A673 (cell line): ENCODE results near the gene CBX1. TPM values are rescaled to one million over a fixed set of nuclear protein-coding genes. Genes with fewer than 3 reads are reported as not detected.
A peak's percentile ranks its signal among the peaks of the same experiment; 100 is the strongest.

Experiments used
- BruUV-seq: library from RNA; stranded (reverse); fragments of 400-500 nt; replicated peaks from 2 replicates; lab custom pipeline; 2021; lab: Mats Ljungman, UMichigan
- CTCF ChIA-PET: fragments of 300-600 bp; sonication (Branson Sonifier 250); formaldehyde crosslinking; loops from one replicate; lab custom pipeline; 2022; ENCODE audit warnings: antibody characterized with exemption; lab: Charles Lee
- POLR2A ChIA-PET: fragments of 300-600 bp; sonication (Branson Sonifier 250); formaldehyde crosslinking; loops from one replicate; lab custom pipeline; 2022; ENCODE audit warnings: antibody characterized with exemption; ENCODE audit not compliant: low non-redundant PET; lab: Charles Lee
- DNase-seq: peaks from one replicate; pipeline ENCODE4 v3.0.0-alpha.2; 2015; ENCODE audit warnings: low spot score
- H3K27ac ChIP-seq: fragments of 200-600 bp; sonication (generic); 2 replicates; pipeline ENCODE4 v1.5.1; 2016; ENCODE audit warnings: mixed run types, low read depth, mild to moderate bottlenecking, mixed read lengths, antibody characterized with exemption, low read length; ENCODE audit not compliant: poor library complexity, severe bottlenecking
- H3K27me3 ChIP-seq: fragments of 200-600 bp; sonication (generic); replicated peaks from 2 replicates; pipeline ENCODE4 v1.6.1; 2017; ENCODE audit warnings: mixed run types, low read depth, mild to moderate bottlenecking, mixed read lengths, antibody characterized with exemption, low read length; ENCODE audit not compliant: insufficient read depth, poor library complexity
- H3K36me3 ChIP-seq: fragments of 200-600 bp; sonication (generic); 2 replicates; pipeline ENCODE4 v1.6.1; 2016; ENCODE audit warnings: mixed run types, mild to moderate bottlenecking, mixed read lengths, antibody characterized with exemption, low read length; ENCODE audit not compliant: insufficient read depth, poor library complexity, severe bottlenecking
- H3K4me1 ChIP-seq: fragments of 200-600 bp; sonication (generic); 2 replicates; pipeline ENCODE4 v1.6.1; 2017; ENCODE audit warnings: mixed run types, mild to moderate bottlenecking, mixed read lengths, antibody characterized with exemption, low read length; ENCODE audit not compliant: insufficient read depth, poor library complexity, severe bottlenecking
- H3K4me3 ChIP-seq: fragments of 200-600 bp; sonication (generic); 2 replicates; pipeline ENCODE4 v1.5.1; 2016; ENCODE audit warnings: low read depth, mixed run types, mild to moderate bottlenecking, mixed read lengths, low read length; ENCODE audit not compliant: poor library complexity, severe bottlenecking
- H3K9me3 ChIP-seq: fragments of 200-600 bp; sonication (generic); 2 replicates; pipeline ENCODE4 v1.6.1; 2016; ENCODE audit warnings: mixed run types, low read depth, mild to moderate bottlenecking, mixed read lengths, antibody characterized with exemption, low read length; ENCODE audit not compliant: poor library complexity, severe bottlenecking
- CTCF ChIP-seq: fragments of 300-800, 200-600 bp; sonication (generic); conservative IDR thresholded peaks from 2 replicates; pipeline ENCODE4 v1.5.1; 2017; ENCODE audit warnings: low read depth, mild to moderate bottlenecking, antibody characterized with exemption, low read length, moderate library complexity, mixed read lengths
- EZH2 ChIP-seq: fragments of 200-600 bp; sonication (generic); IDR thresholded peaks from 2 replicates; pipeline ENCODE4 v1.6.1; 2017; ENCODE audit warnings: borderline replicate concordance, low read depth, mild to moderate bottlenecking, mixed read lengths, antibody characterized with exemption, low read length; ENCODE audit not compliant: poor library complexity, severe bottlenecking
- intact Hi-C: fragments of 100-400 bp; cut with micrococcal nuclease; formaldehyde crosslinking; loops from one replicate; pipeline ENCODE4 v1.10.0; 2022; ENCODE audit not compliant: unreplicated experiment
- microRNA-seq: library from miRNA; unstranded; fragments of <30 nt; microRNA quantifications from one replicate; pipeline ENCODE4 v1.2.0, GENCODE V29; 2021
- total RNA-seq: library from RNA; stranded (reverse); gene quantifications from 2 replicates; pipeline ENCODE4 v1.2.3, GENCODE V29; 2021

Gene CBX1
- total RNA-seq, 1 experiment from 2014 or later, result 121 TPM

- peak overlapping the region; percentile 57 for H3K27ac ChIP-seq
Measured at GRCh38 chr17:48023400-48024148, 77.7 kb downstream of the CBX1 start.

GRCh38 chr17:48022901-48023300, 78.4 kb downstream of the CBX1 start:
- no TSS peak for BruUV-seq
- H3K27ac ChIP-seq, result peak overlapping the region; percentile 36
- TF ChIP-seq EZH2 (no peak), CTCF (no peak)
- ChIA-PET CTCF (interaction anchor here (1.5 kb wide), 1 partner anchor 44 kb away, joined by 4 read pairs; no protein-coding TSS in a partner anchor), POLR2A (no interaction called here)
- no peak for DNase-seq
- peak overlapping the region; percentile 46 for H3K4me3 ChIP-seq
- peaks cover 47% of the 10 kb centered on the region for H3K4me1 ChIP-seq
- intact Hi-C loops, result loop anchor here (10.0 kb wide), 1 partner anchor 352 kb away; no protein-coding TSS in a partner anchor
- no peaks in the 10 kb centered on the region for H3K9me3 ChIP-seq
- H3K36me3 ChIP-seq, result no peaks in the 10 kb centered on the region
- no peaks in the 10 kb centered on the region for H3K27me3 ChIP-seq

More at GRCh38 chr17:48023400-48024148, 77.7 kb downstream of the CBX1 start:
- Histone ChIP-seq H3K4me3 (peak overlapping the region; percentile 46), H3K9me3 (no peaks in the 10 kb centered on the region), H3K36me3 (no peaks in the 10 kb centered on the region), H3K4me1 (peaks cover 44% of the 10 kb centered on the region), H3K27me3 (no peaks in the 10 kb centered on the region)
- no TSS peak for BruUV-seq
- ChIA-PET CTCF (no interaction called here), POLR2A (no interaction called here)
- DNase-seq, result peak; percentile 93
- TF ChIP-seq CTCF, result peak; percentile 37; the same call in 1 of the 2 replicates
- TF ChIP-seq EZH2, result no peak
- intact Hi-C loops, result loop anchor here (2.0 to 10.0 kb wide), 2 partner anchors 351 to 595 kb away; no protein-coding TSS in a partner anchor

- no peak overlapping the region for H3K4me3 ChIP-seq
- TF ChIP-seq EZH2 (no peak), CTCF (no peak)
- ChIA-PET CTCF (interaction anchor here (1.5 kb wide), 1 partner anchor 44 kb away, joined by 4 read pairs; no protein-coding TSS in a partner anchor), POLR2A (no interaction called here)
- H3K27ac ChIP-seq, result peak overlapping the region; percentile 55
- no peaks in the 10 kb centered on the region for H3K27me3 ChIP-seq
- no peaks in the 10 kb centered on the region for H3K36me3 ChIP-seq
- intact Hi-C loops, result loop anchor here (10.0 kb wide), 1 partner anchor 353 kb away; no protein-coding TSS in a partner anchor
- peak; percentile 84 for DNase-seq
- peaks cover 53% of the 10 kb centered on the region for H3K4me1 ChIP-seq
- BruUV-seq, result no TSS peak
- H3K9me3 ChIP-seq, result no peaks in the 10 kb centered on the region
Measured at GRCh38 chr17:48021934-48022333, 79.3 kb downstream of the CBX1 start.

Small RNAs within 50 kb of the gene (microRNA-seq; reads per million reads assigned to microRNA genes)
- gene MIR152, result 68.8 reads per million, percentile 60 among the genes with 10 or more reads in this experiment

Other genes starting within 250 kb of the CBX1 start
- 19.5 and 29.1 TPM in 2 replicates for gene SP2, start 205.2 kb downstream of the CBX1 start, total RNA-seq
- 12.3 and 14.6 TPM in 2 replicates for gene PNPO, start 159.9 kb downstream of the CBX1 start, total RNA-seq
- not detected in 2 replicates for gene PRR15L, start 143.6 kb downstream of the CBX1 start, total RNA-seq
- 172 and 204 TPM in 2 replicates for gene CDK5RAP3, start 130.4 kb downstream of the CBX1 start, total RNA-seq
- gene COPZ2, start 63.7 kb downstream of the CBX1 start, total RNA-seq, result 2.3 TPM in 1 of 2 replicates, not detected in the other
- 149 and 168 TPM in 2 replicates for gene NFE2L1, start 53.1 kb downstream of the CBX1 start, total RNA-seq
- 25.1 and 27.6 TPM in 2 replicates for gene SNX11, start 6.3 kb upstream of the CBX1 start, total RNA-seq